Trophoblast cell (in vitro differentiated cells and primary cell): ENCODE data around the gene HAVCR2. TPM values are rescaled to one million over a fixed set of nuclear protein-coding genes. Genes with fewer than 3 reads are reported as not detected.

ENCODE experiments used
- DNase-seq, 2 donors: peaks; one replicate each; pipeline ENCODE4 v3.0.0-alpha.2; 2016
- H2AFZ ChIP-seq: 2 replicates; pipeline ENCODE4 v1.6.1; 2013; ENCODE audit warnings: low read length, moderate library complexity, mild to moderate bottlenecking; ENCODE audit not compliant: insufficient read depth, poor library complexity
- H2AK5ac ChIP-seq: 2 replicates; pipeline ENCODE4 v1.6.1; 2013; ENCODE audit warnings: mild to moderate bottlenecking, low read length
- H2BK120ac ChIP-seq: 2 replicates; pipeline ENCODE4 v1.6.1; 2013; ENCODE audit warnings: low read length, mild to moderate bottlenecking, moderate library complexity; ENCODE audit not compliant: insufficient read depth, poor library complexity
- H2BK12ac ChIP-seq: 2 replicates; pipeline ENCODE4 v1.6.1; 2013; ENCODE audit warnings: mild to moderate bottlenecking, low read length, moderate library complexity
- H2BK5ac ChIP-seq: 2 replicates; pipeline ENCODE4 v1.6.1; 2013; ENCODE audit warnings: low read length, low read depth, moderate library complexity, mild to moderate bottlenecking; ENCODE audit not compliant: poor library complexity
- H3K14ac ChIP-seq: 2 replicates; pipeline ENCODE4 v1.6.1; 2013; ENCODE audit warnings: mild to moderate bottlenecking, low read length
- H3K18ac ChIP-seq: 2 replicates; pipeline ENCODE4 v1.6.1; 2013; ENCODE audit warnings: mild to moderate bottlenecking, low read length
- H3K23ac ChIP-seq: 2 replicates; pipeline ENCODE4 v1.6.1; 2013; ENCODE audit warnings: low read length
- H3K27ac ChIP-seq: 2 replicates; pipeline ENCODE4 v1.5.1; 2013; ENCODE audit warnings: low read depth, mild to moderate bottlenecking, inconsistent platforms, low read length, moderate library complexity
- H3K27me3 ChIP-seq: 2 replicates; pipeline ENCODE4 v1.6.1; 2013; ENCODE audit warnings: inconsistent platforms, mild to moderate bottlenecking, low read length, moderate library complexity; ENCODE audit not compliant: insufficient read depth
- H3K36me3 ChIP-seq, 2 experiments: 1 replicate in 1 of 2; 2 replicates in 1 of 2; pipeline ENCODE4 v1.6.1; 2013; ENCODE audit warnings: low read length in 2 of 2, mild to moderate bottlenecking in 2 of 2, moderate library complexity in 1 of 2; ENCODE audit not compliant: insufficient read depth in 2 of 2, control insufficient read depth in 1 of 2
- H3K4ac ChIP-seq: 2 replicates; pipeline ENCODE4 v1.6.1; 2013; ENCODE audit warnings: low read depth, mild to moderate bottlenecking, low read length, moderate library complexity
- H3K4me1 ChIP-seq, 2 experiments: 1 replicate in 1 of 2; 2 replicates in 1 of 2; pipeline ENCODE4 v1.6.1; 2013; ENCODE audit warnings: low read length in 2 of 2, mild to moderate bottlenecking in 2 of 2, moderate library complexity in 1 of 2; ENCODE audit not compliant: insufficient read depth in 2 of 2, control insufficient read depth in 1 of 2
- H3K4me2 ChIP-seq: 2 replicates; pipeline ENCODE4 v1.6.1; 2013; ENCODE audit warnings: inconsistent platforms, mild to moderate bottlenecking, low read length, moderate library complexity
- H3K4me3 ChIP-seq: 2 replicates; pipeline ENCODE4 v1.5.1; 2013; ENCODE audit warnings: mild to moderate bottlenecking, low read depth, low read length, inconsistent platforms
- H3K79me1 ChIP-seq: one replicate; pipeline ENCODE4 v1.6.1; 2013; ENCODE audit warnings: low read length
- H3K79me2 ChIP-seq: 2 replicates; pipeline ENCODE4 v1.6.1; 2013; ENCODE audit warnings: low read length, mild to moderate bottlenecking; ENCODE audit not compliant: control insufficient read depth, insufficient read depth, poor library complexity
- H3K9ac ChIP-seq: 2 replicates; pipeline ENCODE4 v1.6.1; 2013; ENCODE audit warnings: mild to moderate bottlenecking, low read length
- H3K9me3 ChIP-seq: 2 replicates; pipeline ENCODE4 v1.6.1; 2013; ENCODE audit warnings: low read depth, mild to moderate bottlenecking, control low read depth, inconsistent platforms, low read length; ENCODE audit not compliant: insufficient read depth
- H4K12ac ChIP-seq: 2 replicates; pipeline ENCODE4 v1.6.1; 2013; ENCODE audit warnings: low read depth, mild to moderate bottlenecking, low read length, moderate library complexity
- H4K8ac ChIP-seq: 2 replicates; pipeline ENCODE4 v1.6.1; 2013; ENCODE audit warnings: low read depth, mild to moderate bottlenecking, low read length, moderate library complexity
- H4K91ac ChIP-seq: one replicate; pipeline ENCODE4 v1.6.1; 2013; ENCODE audit warnings: low read depth, mild to moderate bottlenecking, low read length, moderate library complexity
- WGBS: extraction: QIAGEN DNeasy Blood & Tissue Kit; methylation state at CpG from one replicate; pipeline ENCODE4 v1.1.7; 2013; ENCODE audit warnings: missing lambda C conversion rate; ENCODE audit not compliant: insufficient read length, insufficient coverage; ENCODE audit errors: extremely low coverage; 5-methylcytosine and 5-hydroxymethylcytosine counted together
- polyA plus RNA-seq: library from polyadenylated mRNA; stranded (reverse); fragments of 200-250 nt; gene quantifications from 2 replicates; pipeline ENCODE4 v1.2.3, GENCODE V29; 2013

HAVCR2 gene
- polyA plus RNA-seq, result 0.60 and 0.67 TPM in 2 replicates

DNA sequence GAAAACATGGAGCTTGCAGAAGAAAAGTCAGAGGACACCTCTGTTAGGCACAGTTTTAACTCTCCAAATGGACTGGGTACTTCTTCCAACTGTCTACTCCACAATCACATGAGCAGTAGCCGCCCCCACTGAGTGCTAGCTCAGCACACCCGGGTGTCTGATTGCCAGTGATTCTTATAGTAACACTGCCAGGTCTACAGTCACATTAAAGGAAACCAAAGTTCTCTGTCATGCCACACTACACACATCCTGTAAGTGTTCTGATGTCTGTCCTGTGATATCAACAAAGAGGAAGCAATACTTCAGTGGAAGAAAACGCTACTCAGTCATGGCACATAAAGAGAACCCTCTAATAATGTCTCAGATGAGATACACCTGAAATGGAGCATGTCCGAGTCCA, at the start of gene HAVCR2:
TSS of gene HAVCR2 (minus strand) at position 69 of the 400 bp plus-strand sequence. CDS start at position 8, 61 bp downstream.
- Histone ChIP-seq H3K27ac (no peak within 1 kb of the TSS), H3K4me2 (no peak within 1 kb of the TSS), H2AFZ (no peak within 1 kb of the TSS), H2BK12ac (peak within 1 kb of the TSS; percentile 90), H3K36me3 (no peaks in the 10 kb centered on the region), H3K4me3 (no peak within 1 kb of the TSS), H3K14ac (no peak within 1 kb of the TSS), H2AK5ac (peak within 1 kb of the TSS; percentile 66), H3K4ac (no peak within 1 kb of the TSS), H2BK120ac (no peak within 1 kb of the TSS), H4K12ac (no peak within 1 kb of the TSS), H3K18ac (peak within 1 kb of the TSS; percentile 53), H3K9me3 (no peaks in the 10 kb centered on the region), H3K4me1 (peaks cover 9 to 11% of the 10 kb centered on the region in 2 experiments), H3K9ac (no peak within 1 kb of the TSS), H3K27me3 (no peaks in the 10 kb centered on the region), H4K91ac (peak within 1 kb of the TSS; percentile 40), H3K23ac (no peak within 1 kb of the TSS), H3K79me1 (peaks cover 8% of the 10 kb centered on the region), H2BK5ac (no peak within 1 kb of the TSS), H3K79me2 (no peaks in the 10 kb centered on the region), H4K8ac (peak within 1 kb of the TSS; percentile 7)
- WGBS, result no CpG with 5 or more reads among the region's 4 CpGs
- peak; percentile 3 to 12 for DNase-seq

DNA sequence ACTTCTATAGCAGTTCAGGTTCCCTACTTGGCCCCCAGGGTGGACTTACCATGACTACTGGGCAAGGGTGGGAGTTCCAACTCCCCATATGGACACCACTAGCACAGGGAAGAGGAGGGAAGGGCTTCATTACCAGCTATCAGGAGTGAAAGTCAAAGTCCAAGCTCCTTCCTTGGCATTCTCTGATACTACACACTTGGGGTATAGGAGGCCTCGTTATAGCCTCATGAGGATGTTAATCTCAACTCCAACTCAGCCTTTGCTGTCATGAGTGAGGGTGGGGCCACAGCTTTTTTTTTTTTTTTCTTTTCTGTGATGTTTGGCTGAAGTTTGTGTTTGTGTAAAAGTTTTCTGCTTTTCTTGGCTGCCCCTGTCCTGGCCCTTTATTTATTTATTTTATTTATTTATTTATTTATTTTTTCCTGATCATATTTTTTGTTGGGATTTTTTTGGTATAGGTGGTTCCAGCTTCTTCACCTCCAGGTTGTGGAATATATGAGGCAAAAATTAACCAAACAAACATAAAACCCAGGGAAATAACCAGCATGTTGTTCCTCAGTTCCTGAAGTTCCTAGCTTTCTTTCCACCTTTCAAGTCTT, 48.5 kb upstream of the HAVCR2 start:
- Histone ChIP-seq H4K8ac (no peak overlapping the region), H3K9me3 (no peaks in the 10 kb centered on the region), H3K27ac (no peak overlapping the region), H3K79me2 (no peaks in the 10 kb centered on the region), H3K18ac (no peak overlapping the region), H4K12ac (no peak overlapping the region), H2BK120ac (no peak overlapping the region), H2AFZ (no peak overlapping the region), H3K36me3 (no peaks in the 10 kb centered on the region), H3K27me3 (no peaks in the 10 kb centered on the region), H3K4me3 (no peak overlapping the region), H3K4me1 (no peaks in the 10 kb centered on the region), H3K4me2 (no peak overlapping the region), H3K14ac (no peak overlapping the region), H3K9ac (no peak overlapping the region), H2BK5ac (no peak overlapping the region), H4K91ac (no peak overlapping the region), H2AK5ac (no peak overlapping the region), H2BK12ac (no peak overlapping the region), H3K4ac (no peak overlapping the region), H3K23ac (no peak overlapping the region), H3K79me1 (no peaks in the 10 kb centered on the region)
- WGBS, result no CpG with 5 or more reads among the region's 1 CpG
- DNase-seq, result no peak

DNA sequence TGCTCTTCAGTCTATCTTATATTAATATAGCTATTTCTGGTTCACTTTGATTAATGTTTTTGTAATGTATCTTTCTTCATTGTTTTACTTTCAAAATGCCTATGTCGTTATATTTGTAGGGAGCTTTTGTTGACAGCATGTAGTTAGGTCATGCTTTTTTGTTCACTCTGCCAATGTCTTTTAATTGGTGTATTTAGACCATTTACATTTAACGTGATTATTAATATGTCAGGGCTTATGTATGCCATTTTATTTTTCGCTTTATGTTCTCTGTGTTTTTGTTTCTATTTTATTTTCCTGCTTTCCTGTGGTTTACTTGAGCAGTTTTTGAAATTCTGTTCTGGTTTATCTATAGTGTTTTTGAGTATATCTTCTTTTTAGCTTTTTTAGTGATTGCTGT, 46.5 kb upstream of the HAVCR2 start:
- H4K8ac ChIP-seq, result no peak overlapping the region
- no peak overlapping the region for H4K91ac ChIP-seq
- no peaks in the 10 kb centered on the region for H3K9me3 ChIP-seq
- H2AK5ac ChIP-seq, result no peak overlapping the region
- H3K18ac ChIP-seq, result no peak overlapping the region
- H3K36me3 ChIP-seq, result no peaks in the 10 kb centered on the region
- no peak overlapping the region for H3K4me2 ChIP-seq
- H3K23ac ChIP-seq, result no peak overlapping the region
- no CpG with 5 or more reads among the region's 3 CpGs for WGBS
- no peaks in the 10 kb centered on the region for H3K27me3 ChIP-seq
- no peaks in the 10 kb centered on the region for H3K79me2 ChIP-seq
- H2BK12ac ChIP-seq, result no peak overlapping the region
- H3K4me1 ChIP-seq, result no peaks in the 10 kb centered on the region
- no peak overlapping the region for H2AFZ ChIP-seq
- no peak overlapping the region for H3K4ac ChIP-seq
- DNase-seq, result no peak
- H3K27ac ChIP-seq, result no peak overlapping the region
- no peaks in the 10 kb centered on the region for H3K79me1 ChIP-seq
- no peak overlapping the region for H3K9ac ChIP-seq
- H3K14ac ChIP-seq, result no peak overlapping the region
- H2BK120ac ChIP-seq, result no peak overlapping the region
- H2BK5ac ChIP-seq, result no peak overlapping the region
- no peak overlapping the region for H4K12ac ChIP-seq
- no peak overlapping the region for H3K4me3 ChIP-seq

GRCh38 chr5:157150995-157151394, 42.2 kb upstream of the HAVCR2 start:
- Histone ChIP-seq H2BK120ac (no peak overlapping the region), H3K4me1 (no peaks in the 10 kb centered on the region), H2AFZ (no peak overlapping the region), H3K4me3 (no peak overlapping the region), H3K27me3 (no peaks in the 10 kb centered on the region), H4K8ac (no peak overlapping the region), H3K27ac (no peak overlapping the region), H2BK12ac (no peak overlapping the region), H4K12ac (no peak overlapping the region), H3K18ac (no peak overlapping the region), H3K4me2 (no peak overlapping the region), H3K79me2 (no peaks in the 10 kb centered on the region), H3K79me1 (no peaks in the 10 kb centered on the region), H3K9ac (no peak overlapping the region), H3K36me3 (no peaks in the 10 kb centered on the region), H3K14ac (no peak overlapping the region), H2BK5ac (no peak overlapping the region), H2AK5ac (no peak overlapping the region), H3K4ac (no peak overlapping the region), H3K23ac (no peak overlapping the region), H4K91ac (no peak overlapping the region), H3K9me3 (no peaks in the 10 kb centered on the region)
- no CpG with 5 or more reads among the region's 3 CpGs for WGBS
- no peak for DNase-seq
